OCI-LY7 (cell line): ENCODE measurements around the gene LRRC8D. TPM values are rescaled to one million over a fixed set of nuclear protein-coding genes. Genes with fewer than 3 reads are reported as not detected.

Experiments
- BruUV-seq: library from RNA; stranded (reverse); fragments of 400-500 nt; replicated peaks from 2 replicates; lab custom pipeline; 2021; lab: Mats Ljungman, UMichigan
- CTCF ChIA-PET: fragments of 300-600 bp; sonication (Branson Sonifier 250); formaldehyde crosslinking; loops from one replicate; lab custom pipeline; 2022; ENCODE audit warnings: antibody characterized with exemption; ENCODE audit not compliant: unreplicated experiment; lab: Charles Lee
- POLR2A ChIA-PET: fragments of 300-600 bp; sonication (Branson Sonifier 250); formaldehyde crosslinking; loops from one replicate; lab custom pipeline; 2022; ENCODE audit warnings: antibody characterized with exemption; lab: Charles Lee
- DNase-seq: peaks from one replicate; pipeline ENCODE4 v3.0.0-alpha.2; 2015; ENCODE audit warnings: low spot score
- H2AFZ ChIP-seq: fragments of 200-600 bp; sonication (generic), shearing (Covaris generic); 2 replicates; pipeline ENCODE4 v1.6.1; 2014; ENCODE audit warnings: mild to moderate bottlenecking, antibody characterized with exemption, low read length, moderate library complexity
- H3K27ac ChIP-seq: fragments of 200-600 bp; sonication (generic); 2 replicates; pipeline ENCODE4 v1.5.1; 2014; ENCODE audit warnings: mixed run types, low read depth, mild to moderate bottlenecking, moderate library complexity, low read length, inconsistent platforms; ENCODE audit not compliant: poor library complexity, severe bottlenecking
- H3K36me3 ChIP-seq: fragments of 200-600 bp; sonication (generic); 2 replicates; pipeline ENCODE4 v1.6.1; 2014; ENCODE audit warnings: mild to moderate bottlenecking, antibody characterized with exemption, low read length, moderate library complexity, mixed read lengths; ENCODE audit not compliant: insufficient read depth
- H3K4me1 ChIP-seq: fragments of 200-600 bp; sonication (generic); 2 replicates; pipeline ENCODE4 v1.5.1; 2014; ENCODE audit warnings: mild to moderate bottlenecking, low read length; ENCODE audit not compliant: insufficient read depth, poor library complexity, severe bottlenecking
- H3K4me2 ChIP-seq: fragments of 200-600 bp; sonication (generic); 2 replicates; pipeline ENCODE4 v1.6.1; 2014; ENCODE audit warnings: mild to moderate bottlenecking, low read length
- H3K4me3 ChIP-seq: fragments of 200-600 bp; sonication (generic); 2 replicates; pipeline ENCODE4 v1.5.1; 2014; ENCODE audit warnings: mild to moderate bottlenecking, low read depth, low read length; ENCODE audit not compliant: poor library complexity, severe bottlenecking
- H3K79me2 ChIP-seq: fragments of 200-600 bp; sonication (generic); 2 replicates; pipeline ENCODE4 v1.6.1; 2016; ENCODE audit warnings: low read depth, mild to moderate bottlenecking, low read length, moderate library complexity, mixed read lengths; ENCODE audit not compliant: insufficient read depth
- H3K9me2 ChIP-seq: fragments of 200-600 bp; sonication (generic); 2 replicates; pipeline ENCODE4 v1.6.1; 2016; ENCODE audit warnings: mild to moderate bottlenecking, low read length, mixed read lengths; ENCODE audit not compliant: insufficient read depth
- H3K9me3 ChIP-seq: fragments of 200-600 bp; sonication (generic); 2 replicates; pipeline ENCODE4 v1.6.1; 2014; ENCODE audit warnings: mild to moderate bottlenecking, mixed run types, low read length, mixed read lengths
- H4K20me1 ChIP-seq: fragments of 200-600 bp; sonication (generic); 2 replicates; pipeline ENCODE4 v1.6.1; 2014; ENCODE audit warnings: mild to moderate bottlenecking, antibody characterized with exemption, low read length, moderate library complexity, mixed read lengths; ENCODE audit not compliant: insufficient read depth
- CTCF ChIP-seq: fragments of 200-600 bp; sonication (generic); conservative IDR thresholded peaks from 2 replicates; pipeline ENCODE4 v1.5.1; 2014; ENCODE audit warnings: mild to moderate bottlenecking, antibody characterized with exemption, low read length, moderate library complexity, mixed read lengths
- EZH2phosphoT487 ChIP-seq: fragments of 200-600 bp; sonication (generic); IDR thresholded peaks from 2 replicates; pipeline ENCODE4 v1.6.1; 2018; ENCODE audit warnings: low read depth, borderline replicate concordance, mild to moderate bottlenecking, mixed run types, antibody characterized with exemption, low read length, moderate library complexity, mixed read lengths
- intact Hi-C: fragments of 100-400 bp; cut with micrococcal nuclease; formaldehyde crosslinking; loops from one replicate; pipeline ENCODE4 v1.10.0; 2022; ENCODE audit not compliant: unreplicated experiment
- total RNA-seq, 2 experiments: library from RNA; depleted of rRNA in 1 of 2; stranded (reverse); fragments of >200 nt in 1 of 2; shearing (Covaris generic) in 1 of 2; gene quantifications; 2 replicates each; pipeline ENCODE4 v1.2.3, GENCODE V29; 2014 to 2022

The LRRC8D gene
- total RNA-seq, 2 experiments from 2014 or later = 23.8 to 37.1 TPM

GRCh38 chr1:89831462-89832120 lies 10.8 kb downstream of the LRRC8D start:
- H3K9me3 ChIP-seq = no peaks in the 10 kb centered on the region
- no peak overlapping the region for H3K4me2 ChIP-seq
- TF ChIP-seq EZH2phosphoT487 (no peak), CTCF (no peak)
- H2AFZ ChIP-seq = no peak overlapping the region
- POLR2A ChIA-PET = no interaction called here
- intact Hi-C loops = no loop called here
- no peak for DNase-seq
- no TSS peak for BruUV-seq
- H3K9me2 ChIP-seq = no peaks in the 10 kb centered on the region
- H3K79me2 ChIP-seq = no peaks in the 10 kb centered on the region
- H3K27ac ChIP-seq = no peak overlapping the region
- H3K4me1 ChIP-seq = peaks cover 7% of the 10 kb centered on the region
- H4K20me1 ChIP-seq = no peaks in the 10 kb centered on the region
- peaks cover 14% of the 10 kb centered on the region for H3K36me3 ChIP-seq
- CTCF ChIA-PET = no interaction called here
- no peak overlapping the region for H3K4me3 ChIP-seq

- intact Hi-C loops = no loop called here
- ChIA-PET POLR2A (interaction anchor here (0.9 to 1.2 kb wide), 2 partner anchors 9 to 10 kb away, joined by 3 to 5 read pairs; no protein-coding TSS in a partner anchor), CTCF (no interaction called here)
- no peak overlapping the region for H3K4me2 ChIP-seq
- no peaks in the 10 kb centered on the region for H3K79me2 ChIP-seq
- no peaks in the 10 kb centered on the region for H3K9me2 ChIP-seq
- H4K20me1 ChIP-seq = no peaks in the 10 kb centered on the region
- H3K36me3 ChIP-seq = peaks cover 5% of the 10 kb centered on the region
- no peak overlapping the region for H3K4me3 ChIP-seq
- H2AFZ ChIP-seq = no peak overlapping the region
- TF ChIP-seq CTCF (no peak), EZH2phosphoT487 (no peak)
- no peaks in the 10 kb centered on the region for H3K9me3 ChIP-seq
- DNase-seq = no peak
- H3K27ac ChIP-seq = no peak overlapping the region
- peaks cover 7% of the 10 kb centered on the region for H3K4me1 ChIP-seq
- no TSS peak for BruUV-seq
Measured at GRCh38 chr1:89832496-89833127, 11.8 kb downstream of the LRRC8D start.
